ENCODE data around the gene CBLB.

CBLB gene

DNA sequence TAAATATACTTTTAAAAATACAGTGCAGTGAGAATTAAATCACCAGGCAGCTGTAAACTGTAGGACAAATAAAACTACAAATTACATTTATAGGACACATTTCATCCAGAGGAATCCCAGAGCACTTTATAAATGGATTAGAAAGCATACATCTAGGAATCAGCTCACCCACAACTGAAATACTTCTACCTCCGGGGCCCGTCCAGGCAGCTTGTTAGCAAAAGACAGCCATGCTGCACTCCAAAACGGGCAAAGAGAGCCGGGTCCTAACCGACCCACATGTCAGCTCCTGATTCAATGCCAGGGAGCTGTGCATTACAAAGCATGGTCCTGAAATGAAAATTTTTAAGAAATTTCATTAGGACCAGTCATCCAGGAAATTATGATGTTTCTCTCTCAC, 234.1 kb downstream of the CBLB start:
- Histone ChIP-seq H3K4me2 (ENCODE audit: low read depth, low read length, poor library complexity, severe bottlenecking) (no peak overlapping the region), H3K9me2 (replicated peaks; ENCODE audit: low read depth, low read length) (no peaks in the 10 kb centered on the region), H3F3A (ENCODE audit: low read depth) (no peaks in the 10 kb centered on the region), H3K4me1 (ENCODE audit: insufficient read depth, low read length, poor library complexity, severe bottlenecking) (no peaks in the 10 kb centered on the region), H3K79me2 (ENCODE audit: insufficient read depth, low read length) (no peaks in the 10 kb centered on the region), H3K36me3 (ENCODE audit: insufficient read depth, low read length) (no peaks in the 10 kb centered on the region), H3K4me3 (ENCODE audit: low read length, poor library complexity, severe bottlenecking) (no peak overlapping the region), H2AFZ (ENCODE audit: low read length) (no peak overlapping the region), H4K20me1 (ENCODE audit: insufficient read depth, low read length, poor library complexity, severe bottlenecking) (no peaks in the 10 kb centered on the region), H3K9ac (ENCODE audit: low read depth, low read length, poor library complexity, severe bottlenecking) (no peak overlapping the region), H3K27me3 (ENCODE audit: insufficient read depth, low read length, poor library complexity, severe bottlenecking) (no peaks in the 10 kb centered on the region), H3K9me3 (ENCODE audit: insufficient read depth, low read depth, low read length) (no peaks in the 10 kb centered on the region)
- no peak for TF ChIP-seq EZH2phosphoT487 (IDR thresholded peaks at IDR 0.05; ENCODE audit: borderline replicate concordance)
- TF ChIP-seq, protein P1, sequence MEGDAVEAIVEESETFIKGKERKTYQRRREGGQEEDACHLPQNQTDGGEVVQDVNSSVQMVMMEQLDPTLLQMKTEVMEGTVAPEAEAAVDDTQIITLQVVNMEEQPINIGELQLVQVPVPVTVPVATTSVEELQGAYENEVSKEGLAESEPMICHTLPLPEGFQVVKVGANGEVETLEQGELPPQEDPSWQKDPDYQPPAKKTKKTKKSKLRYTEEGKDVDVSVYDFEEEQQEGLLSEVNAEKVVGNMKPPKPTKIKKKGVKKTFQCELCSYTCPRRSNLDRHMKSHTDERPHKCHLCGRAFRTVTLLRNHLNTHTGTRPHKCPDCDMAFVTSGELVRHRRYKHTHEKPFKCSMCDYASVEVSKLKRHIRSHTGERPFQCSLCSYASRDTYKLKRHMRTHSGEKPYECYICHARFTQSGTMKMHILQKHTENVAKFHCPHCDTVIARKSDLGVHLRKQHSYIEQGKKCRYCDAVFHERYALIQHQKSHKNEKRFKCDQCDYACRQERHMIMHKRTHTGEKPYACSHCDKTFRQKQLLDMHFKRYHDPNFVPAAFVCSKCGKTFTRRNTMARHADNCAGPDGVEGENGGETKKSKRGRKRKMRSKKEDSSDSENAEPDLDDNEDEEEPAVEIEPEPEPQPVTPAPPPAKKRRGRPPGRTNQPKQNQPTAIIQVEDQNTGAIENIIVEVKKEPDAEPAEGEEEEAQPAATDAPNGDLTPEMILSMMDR (conservative IDR thresholded peaks at IDR 0.05; ENCODE audit: low read length): no peak

GRCh38 chr3:105629718-105630117, 239.1 kb downstream of the CBLB start:
- no peaks in the 10 kb centered on the region for H3K9me2 ChIP-seq (replicated peaks; ENCODE audit: low read depth, low read length)
- H3K79me2 ChIP-seq (ENCODE audit: insufficient read depth, low read length): no peaks in the 10 kb centered on the region
- H3K4me3 ChIP-seq (ENCODE audit: low read length, poor library complexity, severe bottlenecking): no peak overlapping the region
- no peak overlapping the region for H3K4me2 ChIP-seq (ENCODE audit: low read depth, low read length, poor library complexity, severe bottlenecking)
- no peaks in the 10 kb centered on the region for H3F3A ChIP-seq (ENCODE audit: low read depth)
- no peaks in the 10 kb centered on the region for H3K36me3 ChIP-seq (ENCODE audit: insufficient read depth, low read length)
- no peaks in the 10 kb centered on the region for H3K9me3 ChIP-seq (ENCODE audit: insufficient read depth, low read depth, low read length)
- H3K27me3 ChIP-seq (ENCODE audit: insufficient read depth, low read length, poor library complexity, severe bottlenecking): no peaks in the 10 kb centered on the region
- no peaks in the 10 kb centered on the region for H4K20me1 ChIP-seq (ENCODE audit: insufficient read depth, low read length, poor library complexity, severe bottlenecking)
- H3K9ac ChIP-seq (ENCODE audit: low read depth, low read length, poor library complexity, severe bottlenecking): no peak overlapping the region
- H2AFZ ChIP-seq (ENCODE audit: low read length): no peak overlapping the region
- H3K4me1 ChIP-seq (ENCODE audit: insufficient read depth, low read length, poor library complexity, severe bottlenecking): no peaks in the 10 kb centered on the region
- TF ChIP-seq, protein P1 (conservative IDR thresholded peaks at IDR 0.05; ENCODE audit: low read length): no peak
- no peak for TF ChIP-seq EZH2phosphoT487 (IDR thresholded peaks at IDR 0.05; ENCODE audit: borderline replicate concordance)

- Histone ChIP-seq H3K36me3 (ENCODE audit: insufficient read depth, low read length) (no peaks in the 10 kb centered on the region), H4K20me1 (ENCODE audit: insufficient read depth, low read length, poor library complexity, severe bottlenecking) (no peaks in the 10 kb centered on the region), H3K9me3 (ENCODE audit: insufficient read depth, low read depth, low read length) (no peaks in the 10 kb centered on the region), H3K4me3 (ENCODE audit: low read length, poor library complexity, severe bottlenecking) (no peak overlapping the region), H3K4me1 (ENCODE audit: insufficient read depth, low read length, poor library complexity, severe bottlenecking) (no peaks in the 10 kb centered on the region), H3K79me2 (ENCODE audit: insufficient read depth, low read length) (no peaks in the 10 kb centered on the region), H3K9me2 (replicated peaks; ENCODE audit: low read depth, low read length) (no peaks in the 10 kb centered on the region), H3K27me3 (ENCODE audit: insufficient read depth, low read length, poor library complexity, severe bottlenecking) (no peaks in the 10 kb centered on the region), H3F3A (ENCODE audit: low read depth) (no peaks in the 10 kb centered on the region), H2AFZ (ENCODE audit: low read length) (no peak overlapping the region), H3K4me2 (ENCODE audit: low read depth, low read length, poor library complexity, severe bottlenecking) (no peak overlapping the region), H3K9ac (ENCODE audit: low read depth, low read length, poor library complexity, severe bottlenecking) (no peak overlapping the region)
- no peak for TF ChIP-seq EZH2phosphoT487 (IDR thresholded peaks at IDR 0.05; ENCODE audit: borderline replicate concordance)
- TF ChIP-seq, protein P1 (conservative IDR thresholded peaks at IDR 0.05; ENCODE audit: low read length): no peak
These were observed 242.1 kb downstream of the CBLB start for GRCh38 chr3:105626739-105627138.
